Spleen (tissue), 7 donors: ENCODE results near the gene PTBP3.

ENCODE experiments used
- POLR2A ChIP-seq, 3 donors: fragments of 450-650 bp; IDR thresholded peaks; one replicate each; pipeline ENCODE4 v1.5.1; 2017; ENCODE audit warnings: antibody characterized with exemption in 3 of 3, mild to moderate bottlenecking in 1 of 3
- POLR2AphosphoS5 ChIP-seq, 3 donors: sonication (generic); formaldehyde crosslinking; IDR thresholded peaks; one replicate each; pipeline ENCODE4 v1.5.1; 2017; ENCODE audit warnings: antibody characterized with exemption in 3 of 3
- TF ChIP-seq, protein P1 (sequence below), 11 experiments: fragments of 200-600 bp in 7 of 11; fragments of 450-650 bp in 4 of 11; sonication (generic) in 4 of 11; IDR thresholded peaks in 8 of 11; conservative IDR thresholded peaks in 3 of 11; 1 replicate in 7 of 11; 2 replicates in 4 of 11; pipeline versions ENCODE4 v1.4.0 to v1.8.0; 2016 to 2021; ENCODE audit warnings: antibody characterized with exemption in 11 of 11, inconsistent platforms in 4 of 11, mild to moderate bottlenecking in 1 of 11
- donor health status: DM: no; HTN: no; CAD: no; lungs with moderate emphysema.
- donor health status: DM: no; HTN: no; CAD: no.
- donor health status: DM: no; HTN: no; CAD: no.

DNA sequence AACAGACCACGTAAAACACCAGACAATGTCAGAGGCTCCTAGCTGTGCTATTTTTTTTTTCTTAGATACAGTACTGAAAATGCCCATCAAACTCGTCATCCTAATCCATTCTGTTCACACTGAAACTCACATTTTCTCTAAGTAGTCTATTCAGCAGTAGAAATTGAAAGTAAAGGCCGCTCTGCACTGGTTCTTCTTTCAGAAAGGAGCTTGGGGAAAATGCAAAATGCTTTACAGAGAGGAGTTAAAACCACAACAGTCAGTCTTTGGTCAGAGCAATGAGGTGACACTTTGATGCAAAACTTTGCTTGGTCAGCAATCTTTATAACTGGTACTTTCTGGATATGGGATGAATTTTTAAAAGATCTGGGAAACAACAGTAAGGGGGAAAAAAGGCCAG lies 114.5 kb downstream of the PTBP3 start:
- TF ChIP-seq, protein P1, sequence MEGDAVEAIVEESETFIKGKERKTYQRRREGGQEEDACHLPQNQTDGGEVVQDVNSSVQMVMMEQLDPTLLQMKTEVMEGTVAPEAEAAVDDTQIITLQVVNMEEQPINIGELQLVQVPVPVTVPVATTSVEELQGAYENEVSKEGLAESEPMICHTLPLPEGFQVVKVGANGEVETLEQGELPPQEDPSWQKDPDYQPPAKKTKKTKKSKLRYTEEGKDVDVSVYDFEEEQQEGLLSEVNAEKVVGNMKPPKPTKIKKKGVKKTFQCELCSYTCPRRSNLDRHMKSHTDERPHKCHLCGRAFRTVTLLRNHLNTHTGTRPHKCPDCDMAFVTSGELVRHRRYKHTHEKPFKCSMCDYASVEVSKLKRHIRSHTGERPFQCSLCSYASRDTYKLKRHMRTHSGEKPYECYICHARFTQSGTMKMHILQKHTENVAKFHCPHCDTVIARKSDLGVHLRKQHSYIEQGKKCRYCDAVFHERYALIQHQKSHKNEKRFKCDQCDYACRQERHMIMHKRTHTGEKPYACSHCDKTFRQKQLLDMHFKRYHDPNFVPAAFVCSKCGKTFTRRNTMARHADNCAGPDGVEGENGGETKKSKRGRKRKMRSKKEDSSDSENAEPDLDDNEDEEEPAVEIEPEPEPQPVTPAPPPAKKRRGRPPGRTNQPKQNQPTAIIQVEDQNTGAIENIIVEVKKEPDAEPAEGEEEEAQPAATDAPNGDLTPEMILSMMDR (IDR thresholded peaks at IDR 0.05 in 8 of 11, conservative IDR thresholded peaks at IDR 0.05 in 3 of 11), result no peak
- TF ChIP-seq POLR2AphosphoS5 (IDR thresholded peaks at IDR 0.05) (no peak), POLR2A (IDR thresholded peaks at IDR 0.05) (no peak)
